Kidney epithelial cell (primary cell): ENCODE results near the gene LTBP2. TPM values are rescaled to one million over a fixed set of nuclear protein-coding genes. Genes with fewer than 3 reads are reported as not detected.
A peak's percentile ranks its signal among the peaks of the same experiment; 100 is the strongest.

ENCODE experiments used
- DNase-seq: peaks from one replicate; pipeline ENCODE4 v3.0.0-alpha.2; 2010; ENCODE audit warnings: low read depth
- H3K27me3 ChIP-seq: 2 replicates; pipeline ENCODE4 v1.6.0; 2011; ENCODE audit warnings: low read length; ENCODE audit not compliant: control insufficient read depth, insufficient read depth
- H3K36me3 ChIP-seq: 2 replicates; pipeline ENCODE4 v1.5.1; 2011; ENCODE audit warnings: low read length; ENCODE audit not compliant: control insufficient read depth, insufficient read depth
- H3K4me3 ChIP-seq: 2 replicates; pipeline ENCODE4 v1.5.1; 2011; ENCODE audit warnings: low read depth, mild to moderate bottlenecking, control low read depth, low read length
- CTCF ChIP-seq: IDR thresholded peaks from 2 replicates; pipeline ENCODE4 v1.5.1; 2011; ENCODE audit warnings: mild to moderate bottlenecking, moderate library complexity, low read length, control low read depth, inconsistent platforms; ENCODE audit not compliant: insufficient read depth, poor library complexity, severe bottlenecking
- total RNA-seq: library from RNA; depleted of rRNA; stranded (reverse); fragments of >200 nt; gene quantifications from 2 replicates; pipeline ENCODE4 v1.2.3, GENCODE V29; 2015

LTBP2 gene
- total RNA-seq, 1 donor from 2014 or later, result 69.5 TPM

GRCh38 chr14:74504412-74504811 is 107.6 kb downstream of the LTBP2 start:
- Histone ChIP-seq H3K36me3 (no peaks in the 10 kb centered on the region), H3K27me3 (no peaks in the 10 kb centered on the region), H3K4me3 (no peak overlapping the region)
- no peak for TF ChIP-seq CTCF
- DNase-seq, result no peak

GRCh38 chr14:74503938-74504335 is 108.1 kb downstream of the LTBP2 start:
- H3K27me3 ChIP-seq, result no peaks in the 10 kb centered on the region
- no peak for DNase-seq
- H3K4me3 ChIP-seq, result no peak overlapping the region
- no peaks in the 10 kb centered on the region for H3K36me3 ChIP-seq
- TF ChIP-seq CTCF, result no peak

GRCh38 chr14:74503291-74503937 is 108.6 kb downstream of the LTBP2 start:
- Histone ChIP-seq H3K36me3 (no peaks in the 10 kb centered on the region), H3K27me3 (no peaks in the 10 kb centered on the region), H3K4me3 (no peak overlapping the region)
- DNase-seq, result no peak
- TF ChIP-seq CTCF, result no peak

GRCh38 chr14:74502236-74503019 is 109.6 kb downstream of the LTBP2 start:
- no peak for DNase-seq
- H3K36me3 ChIP-seq, result no peaks in the 10 kb centered on the region
- peak; percentile 73 for TF ChIP-seq CTCF
- no peaks in the 10 kb centered on the region for H3K27me3 ChIP-seq
- H3K4me3 ChIP-seq, result no peak overlapping the region

GRCh38 chr14:74501691-74502090 is 110.3 kb downstream of the LTBP2 start:
- Histone ChIP-seq H3K36me3 (no peaks in the 10 kb centered on the region), H3K4me3 (no peak overlapping the region), H3K27me3 (no peaks in the 10 kb centered on the region)
- DNase-seq, result no peak
- TF ChIP-seq CTCF, result no peak

GRCh38 chr14:74501135-74501614 is 110.9 kb downstream of the LTBP2 start:
- Histone ChIP-seq H3K36me3 (no peaks in the 10 kb centered on the region), H3K4me3 (no peak overlapping the region), H3K27me3 (no peaks in the 10 kb centered on the region)
- TF ChIP-seq CTCF, result peak; percentile 82
- DNase-seq, result no peak
